Measurements from ENCODE around the gene RECQL5.
"Not testable (repeated sequence)": the region's sequence is repeated elsewhere in the genome, so short reads cannot be mapped to it uniquely, and the experiment has no call there.

The RECQL5 gene

GRCh38 chr17:75592348-75593020, 74.5 kb downstream of the RECQL5 start:
- no peak for DNase-seq (ENCODE audit: low read depth, low spot score)

GRCh38 chr17:75591722-75592302, 75.1 kb downstream of the RECQL5 start:
- no peak for DNase-seq (ENCODE audit: low read depth, low spot score)

- no peak for DNase-seq (ENCODE audit: low read depth, low spot score)
Measured at GRCh38 chr17:75590849-75591721, 75.9 kb downstream of the RECQL5 start.

GRCh38 chr17:75590314-75590761, 76.6 kb downstream of the RECQL5 start:
- no peak for DNase-seq (ENCODE audit: low read depth, low spot score)

GRCh38 chr17:75589919-75590303, 77.0 kb downstream of the RECQL5 start:
- no peak for DNase-seq (ENCODE audit: low read depth, low spot score)

GRCh38 chr17:75589012-75589918, 77.7 kb downstream of the RECQL5 start:
- DNase-seq (ENCODE audit: low read depth, low spot score) = peak; percentile 96

GRCh38 chr17:75588596-75589011, 78.3 kb downstream of the RECQL5 start:
- no peak for DNase-seq (ENCODE audit: low read depth, low spot score)

GRCh38 chr17:75587675-75588595, 79.0 kb downstream of the RECQL5 start, which contains the start of gene MYO15B:
TSS of gene MYO15B (plus strand) at chr17:75587800. CDS start at chr17:75588058, 258 bp downstream.
- peak; percentile 42 for DNase-seq (ENCODE audit: low read depth, low spot score)

- DNase-seq (ENCODE audit: low read depth, low spot score) = no peak
Measured at GRCh38 chr17:75584849-75585175, 82.1 kb downstream of the RECQL5 start.

- not testable (repeated sequence) for DNase-seq (ENCODE audit: low read depth, low spot score)
Measured at GRCh38 chr17:75583197-75583596, 83.8 kb downstream of the RECQL5 start.

GRCh38 chr17:75581121-75581725, 85.7 kb downstream of the RECQL5 start:
- DNase-seq (ENCODE audit: low read depth, low spot score) = not testable (repeated sequence)

Measured in astrocyte of the hippocampus (primary cell).